HG03066 (cell line): ENCODE data around the gene PHLDB2.
A peak's percentile ranks its signal among the peaks of the same experiment; 100 is the strongest.

Experiments
- ATAC-seq: cut with Tn5 transposase; IDR thresholded peaks from one replicate; pipeline ENCODE4 v1.9.1; 2021; ENCODE audit warnings: low read depth; ENCODE audit not compliant: unreplicated experiment

PHLDB2 gene

GRCh38 chr3:111874177-111874820 lies 15.2 kb downstream of the PHLDB2 start:
- ATAC-seq, result no peak

DNA sequence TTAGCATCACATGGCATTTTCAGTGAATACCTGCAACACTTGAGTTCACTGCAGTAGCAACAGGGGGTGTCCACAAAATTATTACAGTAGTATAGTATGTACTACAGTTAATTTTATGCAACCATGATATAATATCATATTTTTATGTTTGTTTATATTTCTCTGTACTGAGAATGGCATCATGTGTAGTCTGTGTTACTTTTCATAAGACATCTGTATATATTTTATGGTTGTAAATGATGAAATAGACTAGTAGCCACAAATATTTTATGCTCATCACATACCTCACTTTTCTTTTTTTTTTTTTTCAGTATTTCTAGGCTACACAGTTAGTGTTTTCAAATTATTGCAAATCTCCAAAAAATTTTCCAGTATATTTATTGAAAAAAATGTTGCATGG lies 22.4 kb downstream of the PHLDB2 start:
- ATAC-seq, result no peak

DNA sequence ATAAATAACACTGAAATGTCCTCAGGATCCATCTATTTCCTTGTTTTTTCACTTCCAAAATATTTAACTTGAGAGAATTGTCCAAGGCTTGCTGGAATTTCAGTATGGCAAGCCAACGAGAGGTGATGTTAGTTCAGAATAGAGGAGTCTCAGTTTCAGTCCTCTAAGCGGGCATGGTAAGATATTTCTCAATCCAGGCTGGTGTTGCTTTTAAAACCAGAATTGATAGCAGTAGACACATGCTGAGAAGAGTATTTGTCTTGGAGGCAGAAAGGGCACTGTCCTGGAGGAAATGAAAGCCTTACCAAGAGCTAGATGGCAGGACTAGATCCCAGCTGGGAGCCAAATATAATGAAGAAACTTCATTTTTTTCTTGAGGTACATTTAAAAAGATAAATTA lies 23.1 kb downstream of the PHLDB2 start:
- no peak for ATAC-seq

GRCh38 chr3:111882799-111883198 lies 23.7 kb downstream of the PHLDB2 start:
- peak; percentile 94 for ATAC-seq

- ATAC-seq, result no peak
These were observed 25.4 kb downstream of the PHLDB2 start for GRCh38 chr3:111884411-111885018.

DNA sequence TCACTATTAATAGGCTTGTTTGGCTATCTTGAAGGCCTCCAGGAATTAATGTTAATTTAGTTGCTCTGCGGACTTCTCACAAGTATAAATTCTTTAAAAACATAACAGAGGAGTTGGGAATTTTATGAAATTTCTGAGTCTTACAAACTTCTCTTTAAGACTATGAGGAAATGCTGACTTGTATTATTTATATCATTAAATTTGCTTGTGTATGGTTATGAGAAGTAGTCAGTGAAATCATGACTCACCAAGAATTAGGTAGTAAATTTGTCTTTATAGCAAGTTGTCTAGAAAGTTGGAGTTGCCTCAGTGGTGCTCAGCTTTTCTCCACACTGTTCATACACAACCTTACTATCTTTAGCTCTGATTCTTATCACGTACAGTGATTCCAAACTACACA lies 26.5 kb downstream of the PHLDB2 start:
- no peak for ATAC-seq

DNA sequence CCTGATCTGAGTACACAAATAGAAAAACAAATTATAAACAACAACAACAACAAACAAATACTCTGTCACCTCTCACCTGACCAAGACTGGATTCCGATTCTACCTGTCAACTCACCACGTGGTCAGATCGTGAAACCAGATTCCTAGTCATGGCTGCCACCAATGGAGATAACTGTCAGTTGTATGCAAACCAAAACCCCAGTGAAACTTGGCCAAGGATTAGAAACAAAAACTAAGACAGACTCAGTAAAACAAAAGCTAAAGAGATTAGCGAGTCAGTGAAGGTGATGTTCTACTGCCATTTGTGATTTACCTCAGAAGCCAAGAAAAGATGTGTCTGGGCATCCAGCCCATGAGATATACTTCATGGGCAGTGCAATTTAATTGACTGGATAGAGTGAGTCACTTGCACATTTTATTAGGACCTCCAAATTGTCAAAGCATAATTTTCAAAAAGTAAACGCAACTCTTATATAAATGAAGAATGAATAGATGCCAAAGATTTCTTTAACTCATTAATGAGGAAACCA lies 31.1 kb downstream of the PHLDB2 start:
- ATAC-seq, result no peak

GRCh38 chr3:111892070-111892469 lies 33.0 kb downstream of the PHLDB2 start:
- no peak for ATAC-seq

DNA sequence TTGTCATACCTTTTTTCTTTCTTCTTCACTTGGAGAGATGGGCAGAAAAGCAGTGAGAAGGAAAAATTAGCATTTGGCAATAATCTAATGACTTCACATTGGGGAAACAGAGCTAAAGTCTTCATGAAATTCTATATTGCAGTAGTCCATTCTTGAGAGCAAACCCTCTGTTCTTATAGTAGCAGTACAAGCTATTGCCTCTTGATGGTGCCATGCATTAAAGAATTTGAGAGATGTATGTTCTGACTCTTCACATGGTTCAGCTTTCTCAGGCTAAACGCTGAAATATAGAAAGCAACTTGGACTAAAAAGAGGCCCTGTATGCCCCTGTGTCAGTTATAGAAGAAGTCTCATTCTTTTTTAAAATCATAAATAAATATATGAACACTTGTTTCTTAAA lies 36.0 kb downstream of the PHLDB2 start:
- no peak for ATAC-seq

- ATAC-seq, result no peak
These were observed 40.9 kb downstream of the PHLDB2 start for GRCh38 chr3:111899966-111900365.

DNA sequence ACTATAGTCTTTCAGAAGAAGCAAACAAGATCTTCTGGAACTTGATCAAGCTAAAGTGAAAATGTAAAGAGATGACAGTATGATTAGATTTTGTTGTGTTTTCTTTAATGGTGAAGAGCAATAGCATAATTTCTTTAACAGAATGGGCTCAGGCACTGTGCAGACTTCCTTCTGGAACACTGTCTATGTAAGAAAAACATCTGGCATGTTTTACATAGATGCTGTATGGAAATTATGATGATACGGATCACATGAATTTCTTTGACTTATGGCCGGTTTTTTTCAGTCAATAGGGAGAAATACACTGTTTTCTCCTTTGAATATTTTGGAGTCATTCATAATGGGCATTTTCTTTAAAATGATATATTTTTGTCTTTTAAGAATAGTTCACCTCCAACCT lies 42.6 kb downstream of the PHLDB2 start:
- ATAC-seq, result no peak

DNA sequence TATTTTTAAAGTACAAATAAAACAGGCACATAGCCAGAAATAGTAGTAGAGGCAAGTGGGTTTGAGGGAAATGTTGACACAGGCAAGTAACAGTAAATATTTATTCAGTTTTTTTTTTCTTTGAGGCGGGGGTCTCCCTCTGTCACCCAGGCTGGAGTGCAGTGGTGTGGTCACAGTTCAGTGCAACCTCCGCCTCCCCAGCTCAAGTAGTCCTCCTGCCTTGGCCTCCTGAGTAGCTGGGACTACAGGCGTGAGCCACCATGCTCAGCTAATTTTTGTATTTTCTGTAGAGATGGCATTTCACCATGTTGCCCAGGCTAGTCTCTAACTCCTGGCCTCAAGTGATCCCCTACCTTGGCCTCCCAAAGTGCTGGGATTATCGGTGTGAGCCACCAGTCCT lies 43.5 kb downstream of the PHLDB2 start:
- no peak for ATAC-seq

DNA sequence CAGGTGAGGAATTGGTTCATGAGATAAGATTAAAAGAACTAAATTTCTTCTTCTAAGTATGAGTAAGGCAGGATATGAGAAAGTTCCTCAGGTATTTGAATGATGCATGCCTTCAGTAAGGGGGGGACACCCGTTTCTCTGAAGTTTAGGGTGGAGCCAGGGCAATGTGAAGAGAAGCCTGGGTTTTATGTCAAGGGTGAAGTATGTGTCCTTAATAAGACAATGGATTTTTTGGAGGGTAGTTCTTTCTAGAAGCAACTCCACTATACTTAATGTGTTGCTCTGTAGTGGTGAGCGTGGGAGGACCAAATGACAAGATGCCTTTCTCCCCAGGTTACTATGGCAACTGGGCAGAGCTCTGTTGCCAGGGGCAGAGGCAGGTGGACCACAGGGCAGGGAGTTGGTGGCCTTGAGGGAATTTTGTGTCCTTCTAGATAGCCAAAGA lies 44.0 kb downstream of the PHLDB2 start:
- ATAC-seq, result no peak

DNA sequence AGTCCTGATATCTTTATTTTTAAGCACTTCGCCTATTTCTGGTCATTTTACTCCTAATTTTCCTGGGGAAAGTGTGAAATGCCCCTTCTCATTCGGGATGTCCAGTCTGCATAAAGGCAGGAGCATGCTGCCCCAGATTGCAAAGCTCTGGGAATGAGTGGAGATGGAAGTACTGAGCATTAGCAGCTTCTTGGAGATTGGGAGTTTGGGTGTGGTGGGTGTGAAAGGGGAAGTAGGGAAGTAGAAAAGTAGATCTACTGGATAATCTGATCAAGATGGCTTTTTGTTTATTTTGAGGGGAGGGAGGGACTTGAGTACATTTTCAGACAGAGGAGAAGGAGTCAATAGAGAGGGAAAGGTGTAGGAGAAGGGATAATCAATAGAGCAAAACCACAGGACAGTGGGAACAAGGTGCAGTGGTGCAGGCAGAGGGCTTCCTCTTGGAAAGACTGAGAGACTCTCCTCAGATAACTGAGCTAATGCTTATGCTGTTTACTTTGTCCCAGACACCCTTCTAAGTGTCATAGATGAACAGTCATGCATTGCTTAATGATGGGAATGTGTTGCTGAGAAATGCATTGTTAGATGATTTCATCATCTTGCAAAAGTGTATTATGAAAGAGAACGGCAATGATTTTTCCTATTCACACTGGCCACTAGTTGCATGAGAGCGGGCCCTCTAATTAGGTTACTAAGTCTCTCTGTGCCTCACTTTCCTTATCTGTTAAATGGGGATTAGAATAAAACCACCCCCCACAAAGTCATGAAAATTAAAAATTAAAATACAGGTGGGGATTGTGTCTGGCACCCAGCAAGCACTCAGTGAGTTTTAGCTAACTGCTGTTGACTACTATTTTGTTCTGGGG lies 45.5 kb downstream of the PHLDB2 start:
- no peak for ATAC-seq

- ATAC-seq, result no peak
These were observed 47.6 kb downstream of the PHLDB2 start for GRCh38 chr3:111906656-111907055.

DNA sequence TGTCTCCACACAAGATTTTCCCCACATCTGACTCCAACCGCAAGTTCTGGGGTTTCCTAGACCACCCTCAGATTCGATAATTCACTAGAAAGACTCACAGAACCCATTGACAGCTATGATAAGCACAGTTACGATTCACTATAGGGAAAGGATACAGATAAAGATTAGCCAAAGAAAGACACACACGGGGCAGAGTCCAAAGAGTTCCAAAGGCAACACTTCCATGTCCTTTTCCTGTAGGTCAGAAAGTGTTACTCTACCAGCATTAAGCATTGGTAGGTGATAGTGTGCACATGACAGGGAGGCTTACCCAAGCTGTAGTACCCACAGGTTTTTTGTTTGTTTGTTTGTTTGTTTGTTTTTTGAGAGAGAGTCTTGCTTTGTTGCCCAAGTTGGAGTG lies 48.1 kb downstream of the PHLDB2 start:
- ATAC-seq, result no peak

GRCh38 chr3:111910806-111911205 lies 51.7 kb downstream of the PHLDB2 start:
- no peak for ATAC-seq

DNA sequence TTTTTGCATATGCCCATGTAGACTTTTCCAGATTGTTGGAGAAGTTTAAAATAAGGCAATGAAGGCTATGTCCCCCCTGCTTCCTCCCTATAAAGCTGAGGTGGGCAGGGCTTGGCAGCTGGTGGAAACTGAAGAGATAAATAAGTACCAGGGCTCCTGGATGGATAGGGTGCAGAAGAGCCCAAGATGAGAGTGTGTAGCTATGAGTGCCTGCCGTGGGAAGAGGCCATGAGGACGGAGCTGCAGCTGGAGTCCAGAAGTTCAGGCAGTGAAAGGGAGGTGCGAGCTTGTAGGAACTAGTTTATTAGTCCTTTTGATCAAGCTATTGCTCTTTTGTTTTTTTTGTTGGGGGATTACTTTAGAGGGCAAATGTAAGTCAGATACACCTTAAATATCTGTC lies 52.4 kb downstream of the PHLDB2 start:
- no peak for ATAC-seq

DNA sequence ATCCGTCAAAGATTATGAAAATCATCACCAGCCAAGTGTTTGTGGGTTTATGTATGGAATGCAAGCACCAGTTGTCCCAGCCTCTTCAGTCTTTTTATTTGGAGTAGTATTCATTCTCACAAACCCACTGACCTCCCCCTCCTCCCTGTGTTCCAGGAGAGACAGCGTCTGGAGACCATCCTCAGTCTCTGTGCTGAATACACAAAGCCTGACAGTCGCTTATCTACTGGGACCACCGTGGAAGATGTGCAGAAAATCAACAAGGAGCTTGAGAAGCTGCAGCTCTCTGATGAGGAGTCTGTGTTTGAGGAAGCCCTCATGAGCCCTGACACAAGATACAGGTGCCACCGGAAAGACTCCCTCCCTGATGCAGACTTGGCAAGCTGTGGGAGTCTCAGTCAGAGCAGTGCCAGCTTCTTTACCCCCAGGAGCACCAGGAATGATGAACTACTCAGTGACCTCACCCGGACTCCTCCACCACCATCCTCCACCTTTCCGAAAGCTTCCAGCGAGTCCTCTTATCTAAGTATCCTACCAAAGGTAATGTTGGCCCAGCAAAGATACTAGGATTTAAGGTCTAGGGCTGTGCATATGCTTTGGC lies 54.2 kb downstream of the PHLDB2 start:
- ATAC-seq, result no peak

GRCh38 chr3:111915905-111916304 lies 56.8 kb downstream of the PHLDB2 start:
- no peak for ATAC-seq

DNA sequence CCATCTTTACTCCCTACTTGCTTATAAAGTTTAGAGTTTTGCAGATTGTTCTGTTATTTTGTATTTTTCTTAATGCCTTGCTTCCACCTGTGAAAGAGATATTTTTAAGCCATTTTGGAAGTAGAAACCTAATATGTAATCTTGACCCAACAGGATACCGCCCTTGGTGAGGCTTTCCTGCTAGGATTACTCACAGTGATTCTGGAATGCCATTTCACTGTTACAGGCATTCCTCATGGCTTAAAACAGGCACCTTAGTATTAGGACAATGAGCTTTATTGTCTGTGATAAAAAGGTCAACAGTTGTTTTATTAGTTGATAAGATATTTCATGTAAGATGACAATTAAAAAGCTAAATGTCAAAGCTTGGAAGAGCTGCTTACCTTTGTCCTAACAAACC lies 58.2 kb downstream of the PHLDB2 start:
- ATAC-seq, result no peak
